Esophagus muscularis mucosa (tissue), 3 donors: ENCODE data around the gene MRPL14.

Source experiments
- CTCF ChIP-seq, 3 experiments: fragments of 200-600 bp in 2 of 3; fragments of 450-650 bp in 1 of 3; sonication (generic) in 2 of 3; IDR thresholded peaks; one replicate each; pipeline ENCODE4 v1.5.1; 2017 to 2019; ENCODE audit warnings: antibody characterized with exemption in 3 of 3, mild to moderate bottlenecking in 2 of 3, moderate library complexity in 1 of 3
- POLR2A ChIP-seq: fragments of 450-650 bp; IDR thresholded peaks from one replicate; pipeline ENCODE4 v1.6.1; 2017; ENCODE audit warnings: antibody characterized with exemption, moderate library complexity, mild to moderate bottlenecking, low read depth
- POLR2AphosphoS5 ChIP-seq, 2 donors: sonication (generic); formaldehyde crosslinking; IDR thresholded peaks; one replicate each; pipeline ENCODE4 v1.6.1; 2017; ENCODE audit warnings: antibody characterized with exemption in 2 of 2

- TF ChIP-seq CTCF (IDR thresholded peaks at IDR 0.05) (no peak), POLR2A (no peak), POLR2AphosphoS5 (IDR thresholded peaks at IDR 0.05) (no peak)
These were observed 25.3 kb upstream of the MRPL14 start for GRCh38 chr6:44152533-44152932.
